GM12875 (cell line): Measurements from ENCODE around the gene ELFN2.

Experiments
- H3K4me3 ChIP-seq: one replicate; pipeline ENCODE4 v1.5.1; 2011; ENCODE audit warnings: low read depth, low read length, control low read depth
- TF ChIP-seq, protein P1 (sequence below): IDR thresholded peaks from 2 replicates; pipeline ENCODE4 v1.5.1; 2011; ENCODE audit warnings: low read depth, mild to moderate bottlenecking, control low read depth, inconsistent platforms, low read length, moderate library complexity, borderline replicate concordance; ENCODE audit not compliant: insufficient read depth

The ELFN2 gene

DNA sequence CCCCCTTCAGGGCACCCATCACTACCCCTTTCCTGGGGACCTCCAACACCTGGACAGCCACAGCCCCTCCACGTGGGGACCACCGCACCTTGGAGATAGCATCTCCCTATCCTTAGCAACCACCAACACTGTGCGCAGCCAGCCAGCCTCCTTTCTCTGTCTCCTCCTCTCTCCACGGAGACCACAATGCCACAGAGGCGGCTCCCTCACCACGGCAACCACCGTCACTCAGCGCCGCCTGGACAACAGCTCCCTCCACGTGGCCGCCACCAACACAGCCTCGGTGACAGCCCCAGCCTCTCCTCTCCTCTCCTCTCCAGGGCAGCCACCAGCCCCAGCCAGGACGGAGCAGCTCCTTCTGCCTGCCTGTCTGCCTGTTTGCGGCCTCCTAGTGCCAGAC is 10.5 kb downstream of the ELFN2 start:
- TF ChIP-seq, protein P1, sequence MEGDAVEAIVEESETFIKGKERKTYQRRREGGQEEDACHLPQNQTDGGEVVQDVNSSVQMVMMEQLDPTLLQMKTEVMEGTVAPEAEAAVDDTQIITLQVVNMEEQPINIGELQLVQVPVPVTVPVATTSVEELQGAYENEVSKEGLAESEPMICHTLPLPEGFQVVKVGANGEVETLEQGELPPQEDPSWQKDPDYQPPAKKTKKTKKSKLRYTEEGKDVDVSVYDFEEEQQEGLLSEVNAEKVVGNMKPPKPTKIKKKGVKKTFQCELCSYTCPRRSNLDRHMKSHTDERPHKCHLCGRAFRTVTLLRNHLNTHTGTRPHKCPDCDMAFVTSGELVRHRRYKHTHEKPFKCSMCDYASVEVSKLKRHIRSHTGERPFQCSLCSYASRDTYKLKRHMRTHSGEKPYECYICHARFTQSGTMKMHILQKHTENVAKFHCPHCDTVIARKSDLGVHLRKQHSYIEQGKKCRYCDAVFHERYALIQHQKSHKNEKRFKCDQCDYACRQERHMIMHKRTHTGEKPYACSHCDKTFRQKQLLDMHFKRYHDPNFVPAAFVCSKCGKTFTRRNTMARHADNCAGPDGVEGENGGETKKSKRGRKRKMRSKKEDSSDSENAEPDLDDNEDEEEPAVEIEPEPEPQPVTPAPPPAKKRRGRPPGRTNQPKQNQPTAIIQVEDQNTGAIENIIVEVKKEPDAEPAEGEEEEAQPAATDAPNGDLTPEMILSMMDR, result no peak
- H3K4me3 ChIP-seq, result no peak overlapping the region

DNA sequence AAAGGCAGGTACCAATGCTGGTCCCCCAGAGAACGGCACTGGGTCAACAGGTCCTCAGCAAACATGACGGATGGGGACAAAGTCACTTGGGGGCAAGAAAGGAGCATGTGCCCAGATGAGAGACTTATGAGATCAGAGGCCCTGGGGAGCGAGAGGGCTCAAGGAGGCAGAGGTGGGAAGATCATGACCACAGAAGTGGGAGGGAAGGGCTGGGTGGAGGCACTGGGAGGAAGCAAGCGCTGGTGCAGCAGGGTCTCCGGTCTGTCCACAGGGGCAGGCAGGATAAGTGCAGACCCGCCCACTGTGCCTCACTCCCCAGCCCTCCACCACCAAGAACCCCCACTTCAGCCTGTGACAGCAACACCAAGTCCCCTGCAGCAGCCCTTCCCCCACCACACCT is 10.9 kb downstream of the ELFN2 start:
- TF ChIP-seq, protein P1, result no peak
- no peak overlapping the region for H3K4me3 ChIP-seq

DNA sequence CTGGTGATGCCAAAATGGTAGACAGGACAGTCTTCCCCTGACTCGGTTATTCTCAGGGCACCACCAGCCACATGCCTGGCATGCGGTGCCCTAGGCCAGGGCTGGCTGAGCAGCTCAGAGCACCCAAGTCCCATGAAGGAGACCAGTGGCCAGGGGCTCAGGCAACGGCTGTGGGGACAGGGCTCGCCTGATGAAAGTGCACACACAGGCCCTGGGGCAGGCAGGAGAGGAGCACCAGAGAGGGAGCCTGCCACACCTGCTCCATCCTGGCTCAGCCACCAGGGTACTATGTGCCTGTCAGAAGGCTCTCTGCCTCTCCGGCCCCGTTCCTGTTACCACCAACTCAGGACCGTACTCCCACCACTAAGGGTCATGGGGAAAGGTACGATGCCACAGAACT is 12.1 kb downstream of the ELFN2 start:
- TF ChIP-seq, protein P1, result no peak
- no peak overlapping the region for H3K4me3 ChIP-seq

DNA sequence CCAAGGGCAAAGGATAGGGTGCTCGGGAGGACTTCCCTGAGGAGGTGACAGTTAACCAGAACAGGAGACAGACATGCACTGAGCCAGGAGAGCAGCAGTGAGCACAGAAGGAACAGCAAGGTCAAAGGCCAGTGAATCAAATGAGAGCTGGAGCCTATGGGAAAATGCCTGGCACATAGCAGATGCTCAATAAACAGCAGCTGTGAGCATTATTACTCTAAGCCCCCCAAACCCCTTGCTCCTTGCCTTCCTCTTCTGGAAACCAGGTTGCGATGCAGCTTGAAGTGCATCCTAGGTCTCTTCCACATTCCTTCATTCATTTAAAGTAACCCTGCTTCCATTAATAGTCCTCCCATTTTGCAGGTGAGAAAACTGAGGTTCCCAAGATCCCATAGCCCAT is 13.0 kb downstream of the ELFN2 start:
- H3K4me3 ChIP-seq, result no peak overlapping the region

DNA sequence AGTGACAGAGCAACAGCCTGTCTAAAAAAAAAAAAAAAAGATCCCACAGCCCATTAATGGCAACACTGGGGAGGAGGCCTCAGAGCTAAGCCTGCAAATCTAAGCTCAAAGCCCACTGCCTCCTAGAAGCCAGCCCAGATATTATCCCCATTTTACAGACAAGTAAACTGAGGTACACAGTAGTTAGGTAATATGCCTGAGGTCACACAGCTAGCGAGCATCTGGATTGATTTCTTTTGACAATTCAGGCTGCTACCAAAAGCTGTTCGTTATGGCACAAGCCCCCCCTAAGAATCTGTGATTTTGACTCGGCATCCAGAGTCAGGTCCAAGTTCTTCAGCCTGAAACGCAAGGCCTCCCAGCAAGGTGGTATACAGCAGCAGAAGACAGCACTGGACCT is 13.7 kb downstream of the ELFN2 start:
- H3K4me3 ChIP-seq, result no peak overlapping the region
- TF ChIP-seq, protein P1, result no peak

More for the DNA sequence above, 13.0 kb downstream of the ELFN2 start:
- TF ChIP-seq, protein P1, result no peak

DNA sequence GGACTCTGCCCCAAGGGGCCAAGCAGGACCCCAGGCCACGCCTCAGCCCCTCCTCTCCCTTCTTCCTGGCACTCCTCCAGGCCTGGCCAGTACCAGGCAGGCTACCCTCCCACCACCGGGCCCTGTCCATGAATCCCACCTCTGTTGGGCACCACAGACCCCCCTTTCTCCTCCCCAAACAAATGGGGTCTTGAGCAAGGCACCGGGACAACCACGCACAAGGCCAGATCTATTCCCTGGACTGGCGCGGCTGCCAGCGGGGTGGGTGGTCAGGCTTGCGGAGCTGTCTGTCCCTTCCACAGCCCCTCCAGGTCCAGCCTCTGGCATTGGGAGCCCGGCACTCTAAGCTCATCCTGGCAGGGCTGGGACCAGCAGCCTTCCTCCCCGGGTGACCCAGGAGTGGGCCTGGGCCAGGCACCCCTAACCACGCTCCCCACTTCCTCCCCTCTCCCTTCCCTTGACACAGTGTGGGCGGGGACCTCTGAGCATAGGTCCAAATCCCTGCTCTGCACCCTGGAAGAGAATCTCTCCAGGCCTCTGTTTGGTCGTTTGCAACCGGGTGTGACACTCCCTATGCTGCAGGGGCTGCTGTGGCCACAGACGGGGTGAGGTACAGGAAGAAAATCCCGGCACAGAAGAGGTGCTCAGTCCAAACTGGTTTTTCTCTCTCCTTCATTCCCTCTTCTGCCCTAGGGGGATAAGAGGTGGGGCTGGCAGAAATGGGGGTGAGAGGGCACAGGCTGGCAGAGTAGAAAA is 14.6 kb downstream of the ELFN2 start:
- no peak overlapping the region for H3K4me3 ChIP-seq
- TF ChIP-seq, protein P1, result no peak

DNA sequence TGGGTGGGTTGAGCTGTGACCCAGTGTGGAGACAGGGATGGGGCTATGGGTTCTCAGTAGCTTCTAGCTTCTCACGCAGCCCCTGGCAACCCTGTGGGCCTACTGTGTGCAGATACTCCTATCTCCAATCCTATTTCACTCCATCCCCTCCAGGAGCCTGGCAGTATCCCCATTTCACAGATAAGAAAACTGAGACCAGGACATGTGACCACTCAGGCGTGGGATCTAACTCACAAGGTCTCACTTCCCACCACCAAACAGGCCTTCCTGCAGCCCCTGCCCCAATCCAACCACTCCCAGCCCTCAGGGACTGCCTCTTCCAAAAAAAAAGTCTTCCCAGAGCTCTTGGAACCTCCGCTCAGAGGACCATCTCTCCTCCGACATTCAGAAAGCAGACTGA is 15.6 kb downstream of the ELFN2 start:
- TF ChIP-seq, protein P1, result no peak
- no peak overlapping the region for H3K4me3 ChIP-seq
